ENCODE measurements around the gene SASS6. TPM values are rescaled to one million over a fixed set of nuclear protein-coding genes. Genes with fewer than 3 reads are reported as not detected.
"Not testable (repeated sequence)": the region's sequence is repeated elsewhere in the genome, so short reads cannot be mapped to it uniquely, and the experiment has no call there.

Gene SASS6
- total and polyA plus RNA-seq, 2 donors (not counting 1 experiment from before 2014, with no cell fraction given): 0.79 to 1.5 TPM

DNA sequence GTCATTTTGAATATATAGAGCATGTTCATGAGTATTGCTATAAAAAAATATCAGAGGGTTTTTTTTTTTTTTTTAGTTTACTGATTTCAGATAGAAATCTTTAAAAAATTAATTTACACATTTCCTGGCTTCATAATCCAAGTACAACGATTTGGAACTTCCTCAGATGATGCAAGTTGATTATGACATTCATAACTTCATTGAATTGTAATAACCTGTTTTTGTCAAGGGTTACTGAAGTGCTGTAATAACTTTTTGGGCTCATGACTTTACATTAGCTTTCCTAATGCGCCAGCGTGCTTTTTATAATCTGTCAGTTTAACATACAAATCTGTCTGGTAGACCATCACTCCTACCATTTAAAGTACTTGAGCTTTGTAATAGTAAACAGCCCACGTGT, 81.3 kb downstream of the SASS6 start:
- Histone ChIP-seq H3K79me2 (ENCODE audit: control insufficient read depth, insufficient read depth, low read length) (peaks cover 48% of the 10 kb centered on the region), H3K27ac (ENCODE audit: insufficient read depth, low read length) (no peak overlapping the region), H3K4me2 (ENCODE audit: extremely low read depth, insufficient read depth, low read length) (no peak overlapping the region), H3K9me3 (ENCODE audit: control insufficient read depth, insufficient read depth, low read depth, low read length) (no peaks in the 10 kb centered on the region), H4K20me1 (ENCODE audit: control insufficient read depth, extremely low read depth, insufficient read depth, low read length) (peaks cover 2% of the 10 kb centered on the region), H3K9ac (ENCODE audit: insufficient read depth, low read length) (no peak overlapping the region), H3K36me3 (ENCODE audit: control insufficient read depth, insufficient read depth, low read length) (no peaks in the 10 kb centered on the region), H3K4me3 (replicated peaks in 1 of 4; ENCODE audit: control extremely low read depth in 1 of 4, insufficient read depth in 1 of 4, low read depth in 3 of 4, low read length in 4 of 4) (no peak overlapping the region), H3K4me1 (ENCODE audit: control insufficient read depth, extremely low read depth, insufficient read depth, low read length) (no peaks in the 10 kb centered on the region), H3K27me3 (ENCODE audit: control insufficient read depth, insufficient read depth, low read length) (no peaks in the 10 kb centered on the region), H2AFZ (ENCODE audit: low read length) (no peak overlapping the region)
- TF ChIP-seq, protein P1, sequence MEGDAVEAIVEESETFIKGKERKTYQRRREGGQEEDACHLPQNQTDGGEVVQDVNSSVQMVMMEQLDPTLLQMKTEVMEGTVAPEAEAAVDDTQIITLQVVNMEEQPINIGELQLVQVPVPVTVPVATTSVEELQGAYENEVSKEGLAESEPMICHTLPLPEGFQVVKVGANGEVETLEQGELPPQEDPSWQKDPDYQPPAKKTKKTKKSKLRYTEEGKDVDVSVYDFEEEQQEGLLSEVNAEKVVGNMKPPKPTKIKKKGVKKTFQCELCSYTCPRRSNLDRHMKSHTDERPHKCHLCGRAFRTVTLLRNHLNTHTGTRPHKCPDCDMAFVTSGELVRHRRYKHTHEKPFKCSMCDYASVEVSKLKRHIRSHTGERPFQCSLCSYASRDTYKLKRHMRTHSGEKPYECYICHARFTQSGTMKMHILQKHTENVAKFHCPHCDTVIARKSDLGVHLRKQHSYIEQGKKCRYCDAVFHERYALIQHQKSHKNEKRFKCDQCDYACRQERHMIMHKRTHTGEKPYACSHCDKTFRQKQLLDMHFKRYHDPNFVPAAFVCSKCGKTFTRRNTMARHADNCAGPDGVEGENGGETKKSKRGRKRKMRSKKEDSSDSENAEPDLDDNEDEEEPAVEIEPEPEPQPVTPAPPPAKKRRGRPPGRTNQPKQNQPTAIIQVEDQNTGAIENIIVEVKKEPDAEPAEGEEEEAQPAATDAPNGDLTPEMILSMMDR (conservative IDR thresholded peaks at IDR 0.05 in 1 of 2, IDR thresholded peaks at IDR 0.05 in 1 of 2; ENCODE audit: low read depth in 1 of 2, low read length in 2 of 2): no peak
- DNase-seq (ENCODE audit: low read depth in 2 of 2): no peak

DNA sequence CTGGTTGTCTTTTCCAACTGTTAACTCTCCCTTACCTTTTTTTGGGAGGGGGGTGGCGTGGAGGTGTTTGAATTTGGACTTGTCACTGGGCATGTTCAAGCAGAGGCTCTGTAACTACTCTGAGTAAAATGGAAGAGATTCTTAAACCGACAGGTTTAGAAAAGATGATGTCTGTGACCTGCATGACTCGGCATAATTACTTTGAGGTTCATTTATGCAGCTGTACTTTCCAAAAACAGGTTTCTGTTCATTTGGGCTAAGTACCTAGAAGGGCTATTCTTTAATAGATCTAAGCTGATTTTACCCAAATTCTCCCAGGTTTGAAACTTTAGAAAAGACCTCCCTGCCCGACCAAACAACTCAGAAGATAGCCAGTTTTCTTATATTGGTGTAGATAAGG, 82.6 kb downstream of the SASS6 start:
- no peak overlapping the region for H3K4me3 ChIP-seq (replicated peaks in 1 of 4; ENCODE audit: control extremely low read depth in 1 of 4, insufficient read depth in 1 of 4, low read depth in 3 of 4, low read length in 4 of 4)

DNA sequence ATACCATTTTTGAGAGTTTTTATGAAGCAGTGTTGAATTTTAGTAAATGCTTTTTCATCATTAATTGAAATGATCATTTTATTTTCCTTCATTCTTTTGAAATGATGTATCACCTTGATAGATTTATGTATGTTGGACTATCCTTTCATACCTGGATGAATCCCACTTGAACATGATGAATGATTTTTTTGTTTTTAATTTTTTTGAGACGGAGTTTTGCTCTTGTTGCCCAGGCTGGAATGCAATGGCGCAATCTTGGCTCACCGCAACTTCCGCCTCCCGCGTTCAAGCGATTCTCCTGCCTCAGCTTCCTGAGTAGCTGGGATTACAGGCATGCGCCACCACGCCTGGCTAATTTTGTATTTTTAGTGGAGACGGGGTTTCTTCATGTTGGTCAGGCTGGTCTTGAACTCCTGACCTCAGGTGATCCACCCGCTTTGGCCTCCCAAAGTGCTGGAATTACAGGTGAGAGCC, 85.5 kb downstream of the SASS6 start:
- not testable (repeated sequence) for H4K20me1 ChIP-seq (ENCODE audit: control insufficient read depth, extremely low read depth, insufficient read depth, low read length); H3K4me3 ChIP-seq (replicated peaks in 1 of 4; ENCODE audit: control extremely low read depth in 1 of 4, insufficient read depth in 1 of 4, low read depth in 3 of 4, low read length in 4 of 4); H2AFZ ChIP-seq (ENCODE audit: low read length); H3K4me2 ChIP-seq (ENCODE audit: extremely low read depth, insufficient read depth, low read length); H3K4me1 ChIP-seq (ENCODE audit: control insufficient read depth, extremely low read depth, insufficient read depth, low read length); H3K27me3 ChIP-seq (ENCODE audit: control insufficient read depth, insufficient read depth, low read length); H3K27ac ChIP-seq (ENCODE audit: insufficient read depth, low read length); H3K36me3 ChIP-seq (ENCODE audit: control insufficient read depth, insufficient read depth, low read length); DNase-seq (ENCODE audit: low read depth in 2 of 2); H3K9me3 ChIP-seq (ENCODE audit: control insufficient read depth, insufficient read depth, low read depth, low read length); H3K9ac ChIP-seq (ENCODE audit: insufficient read depth, low read length)
- peaks cover 86% of the 10 kb centered on the region for H3K79me2 ChIP-seq (ENCODE audit: control insufficient read depth, insufficient read depth, low read length)

More for the DNA sequence above, 82.6 kb downstream of the SASS6 start:
- Histone ChIP-seq H3K9me3 (ENCODE audit: control insufficient read depth, insufficient read depth, low read depth, low read length) (no peaks in the 10 kb centered on the region), H3K9ac (ENCODE audit: insufficient read depth, low read length) (no peak overlapping the region), H3K27me3 (ENCODE audit: control insufficient read depth, insufficient read depth, low read length) (no peaks in the 10 kb centered on the region), H3K79me2 (ENCODE audit: control insufficient read depth, insufficient read depth, low read length) (peaks cover 60% of the 10 kb centered on the region), H2AFZ (ENCODE audit: low read length) (no peak overlapping the region), H3K27ac (ENCODE audit: insufficient read depth, low read length) (no peak overlapping the region), H3K36me3 (ENCODE audit: control insufficient read depth, insufficient read depth, low read length) (no peaks in the 10 kb centered on the region), H3K4me2 (ENCODE audit: extremely low read depth, insufficient read depth, low read length) (no peak overlapping the region), H3K4me1 (ENCODE audit: control insufficient read depth, extremely low read depth, insufficient read depth, low read length) (no peaks in the 10 kb centered on the region), H4K20me1 (ENCODE audit: control insufficient read depth, extremely low read depth, insufficient read depth, low read length) (peaks cover 2% of the 10 kb centered on the region)
- no peak for DNase-seq (ENCODE audit: low read depth in 2 of 2)
- TF ChIP-seq EZH2 (IDR thresholded peaks at IDR 0.05; ENCODE audit: low read length, missing control alignments): no peak
- TF ChIP-seq, protein P1 (conservative IDR thresholded peaks at IDR 0.05 in 1 of 2, IDR thresholded peaks at IDR 0.05 in 1 of 2; ENCODE audit: low read depth in 1 of 2, low read length in 2 of 2): no peak

Measured in fibroblast of lung (primary cell).